GM10847 (cell line): ENCODE results near the gene PPP1R13B.
A peak's percentile ranks its signal among the peaks of the same experiment; 100 is the strongest.

Experiments used
- POLR2A ChIP-seq: IDR thresholded peaks from 2 replicates; pipeline ENCODE4 v1.6.1; 2011; ENCODE audit not compliant: insufficient read length; ENCODE audit errors: extremely low read depth

PPP1R13B gene

DNA sequence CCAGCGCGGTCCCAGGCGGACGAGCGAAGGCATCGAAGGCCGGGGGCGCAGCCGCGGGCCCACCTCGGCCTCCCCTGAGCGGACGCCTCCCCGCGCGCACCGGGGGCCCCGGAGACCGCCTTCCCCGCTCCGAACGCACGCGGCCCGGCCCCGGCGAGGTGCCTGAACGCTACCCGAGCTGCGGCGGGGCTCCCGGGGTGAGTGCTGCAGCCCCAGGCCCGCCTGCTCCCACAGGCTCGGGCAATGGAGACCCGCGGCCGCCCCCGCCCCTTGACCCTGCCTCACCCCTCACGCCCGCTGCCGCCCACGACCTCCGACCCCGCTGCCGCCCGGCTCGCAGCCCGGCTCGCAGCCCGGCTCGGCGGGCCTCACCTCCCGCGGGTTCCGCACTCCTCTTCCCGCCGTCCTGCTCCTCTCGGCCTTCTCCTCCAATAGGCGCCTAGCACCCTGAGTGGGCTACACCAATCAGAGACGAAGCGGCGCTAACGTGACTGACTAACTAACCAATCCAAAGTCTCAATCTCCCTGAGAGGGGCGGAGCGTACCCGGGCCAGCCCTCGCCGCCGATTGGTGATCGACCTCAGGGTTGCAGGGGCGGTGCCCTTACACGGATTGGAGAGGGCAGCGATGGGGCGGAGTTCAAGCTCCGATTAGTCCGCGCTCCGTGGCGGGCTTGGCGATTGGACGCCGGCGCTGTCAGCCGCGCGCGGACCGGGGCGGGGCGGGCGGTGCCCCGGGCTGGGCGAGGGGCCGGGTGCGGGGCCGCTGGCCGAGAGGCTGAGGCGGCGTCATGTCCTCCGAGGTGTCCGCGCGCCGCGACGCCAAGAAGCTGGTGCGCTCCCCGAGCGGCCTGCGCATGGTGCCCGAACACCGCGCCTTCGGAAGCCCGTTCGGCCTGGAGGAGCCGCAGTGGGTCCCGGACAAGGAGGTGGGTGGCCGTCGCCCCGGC lies 132.0 kb downstream of the PPP1R13B start, which contains the start of the genes XRCC3 and ZFYVE21:
XRCC3 (minus strand) TSS at position 400 of the 949 bp plus-strand sequence. CDS start 4,364 bp downstream, outside the sequence.
ZFYVE21 (plus strand) TSS at position 759 of the 949 bp plus-strand sequence; CDS start at position 791, 32 bp downstream.
- TF ChIP-seq POLR2A = peak; percentile 92

DNA sequence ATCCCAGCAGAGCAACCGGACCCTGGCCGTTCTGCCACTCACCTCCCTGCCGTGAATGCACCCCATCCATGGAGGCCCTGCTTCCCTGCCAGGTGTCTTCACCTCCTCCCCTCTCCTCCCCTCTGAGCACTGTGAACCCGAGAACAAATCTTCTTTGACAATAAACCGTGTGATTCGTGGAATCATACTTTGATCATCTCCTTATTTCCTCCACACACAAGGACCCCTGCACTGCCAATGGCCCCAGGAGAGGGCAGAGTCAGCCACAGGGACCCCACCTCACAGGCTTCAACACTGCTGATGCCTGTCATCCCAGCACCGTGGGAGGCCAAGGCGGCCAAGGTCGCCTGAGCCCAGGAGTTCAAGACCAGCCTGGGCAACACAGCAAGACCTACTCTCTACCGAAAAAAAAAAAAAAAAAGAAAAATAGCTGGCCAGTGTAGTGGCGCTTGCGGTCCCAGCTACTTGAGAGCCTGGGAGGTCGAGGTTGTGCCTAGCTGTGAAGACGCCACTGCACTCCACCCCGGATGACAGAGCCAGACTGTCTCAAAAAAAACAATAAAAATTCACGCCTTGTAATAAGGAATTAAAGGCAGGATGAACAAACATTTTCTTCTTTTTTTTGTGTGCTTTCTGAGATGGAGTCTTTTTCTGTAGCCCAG lies 133.2 kb downstream of the PPP1R13B start:
- no peak for TF ChIP-seq POLR2A

- TF ChIP-seq POLR2A = no peak
Measured at GRCh38 chr14:103713304-103714062, 133.9 kb downstream of the PPP1R13B start.

GRCh38 chr14:103712633-103713247 lies 134.6 kb downstream of the PPP1R13B start:
- no peak for TF ChIP-seq POLR2A

- no peak for TF ChIP-seq POLR2A
Measured at GRCh38 chr14:103711516-103712431, 135.6 kb downstream of the PPP1R13B start.

DNA sequence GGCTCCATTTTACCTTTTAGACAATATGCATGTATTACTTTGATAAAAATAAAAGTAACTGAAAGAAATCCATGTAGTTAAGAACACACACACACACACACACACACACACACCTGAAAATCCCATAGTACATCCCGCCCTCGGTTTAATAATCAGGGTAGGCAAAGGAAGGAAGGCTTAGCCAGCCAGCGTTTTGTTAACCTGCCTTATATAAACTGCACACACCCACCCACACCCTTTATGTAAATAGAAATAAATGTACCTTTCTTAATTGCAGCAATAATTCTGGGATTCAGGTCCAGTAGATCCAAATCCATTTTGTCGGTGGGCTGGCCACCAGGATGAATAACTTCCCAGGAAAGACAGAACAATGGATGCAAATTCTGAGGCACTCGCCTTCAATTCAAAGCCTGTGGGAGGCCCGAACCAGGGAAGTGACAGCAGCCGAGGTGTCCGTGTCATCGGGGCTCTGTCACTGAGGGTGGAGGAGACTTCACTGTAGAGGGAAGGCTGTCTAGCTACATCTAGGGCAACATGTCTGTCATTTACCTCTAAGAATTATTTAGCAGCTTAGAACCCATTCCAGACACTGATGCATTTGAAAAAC lies 136.5 kb downstream of the PPP1R13B start:
- TF ChIP-seq POLR2A = no peak

- no peak for TF ChIP-seq POLR2A
Measured at GRCh38 chr14:103709814-103710213, 137.6 kb downstream of the PPP1R13B start.

GRCh38 chr14:103708750-103709187 lies 138.6 kb downstream of the PPP1R13B start:
- no peak for TF ChIP-seq POLR2A

- TF ChIP-seq POLR2A = no peak
Measured at GRCh38 chr14:103707329-103708263, 139.8 kb downstream of the PPP1R13B start.

- TF ChIP-seq POLR2A = no peak
Measured at GRCh38 chr14:103706551-103707328, 140.6 kb downstream of the PPP1R13B start.

DNA sequence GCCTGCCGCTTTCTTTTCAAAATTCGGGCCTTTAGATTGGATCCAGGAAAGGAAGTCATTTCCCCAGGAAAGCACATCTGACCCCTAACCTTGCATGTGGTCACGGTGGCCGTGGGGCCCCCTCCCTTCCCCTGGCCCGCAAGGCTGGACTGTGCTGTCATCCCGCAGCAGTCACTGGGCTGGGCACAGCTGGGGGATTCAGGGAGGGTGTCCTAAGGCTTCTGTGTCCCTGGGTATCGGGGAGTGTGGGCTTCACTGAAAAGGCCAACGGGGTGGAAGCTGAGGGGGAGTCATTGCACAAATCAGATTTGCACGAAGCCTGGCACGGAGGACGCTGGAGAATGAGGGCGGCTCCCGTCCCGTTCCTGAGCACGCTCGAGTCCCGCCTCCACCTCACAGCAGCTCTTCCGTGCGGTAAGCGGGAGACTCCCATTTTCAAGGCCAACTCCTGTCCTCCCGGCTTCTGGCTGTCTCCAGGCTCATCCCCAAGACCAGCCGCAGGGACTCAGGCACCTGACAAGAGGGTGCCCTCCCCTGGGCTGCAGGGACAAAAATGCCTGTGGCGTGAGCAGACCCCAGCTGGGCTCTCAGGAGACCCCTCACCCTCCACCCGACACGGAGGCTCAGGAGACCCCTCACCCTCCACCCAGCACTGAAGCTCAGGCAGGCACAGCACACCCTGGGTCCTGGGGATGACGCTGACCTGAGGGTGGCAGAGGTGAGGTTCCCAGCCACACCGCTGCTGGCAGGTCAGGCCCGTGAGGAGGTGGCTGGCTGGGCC lies 141.7 kb downstream of the PPP1R13B start:
- TF ChIP-seq POLR2A = no peak
